GM12878 (cell line): ENCODE results near the gene NAALADL2.

ENCODE experiments used
- CBX5 ChIP-seq: sonication (generic); IDR thresholded peaks from 2 replicates; pipeline ENCODE4 v1.6.1; 2016; ENCODE audit warnings: low read depth, moderate library complexity, mild to moderate bottlenecking, inconsistent platforms
- EP300 ChIP-seq, 2 experiments: fragments of 150-350 bp in 1 of 2; IDR thresholded peaks; 2 replicates each; pipeline ENCODE4 v1.6.1; 2011 to 2012; ENCODE audit warnings: low read depth in 2 of 2, low read length in 2 of 2, borderline replicate concordance in 1 of 2, improper control_type of control experiment in 1 of 2, inconsistent platforms in 1 of 2; ENCODE audit not compliant: control insufficient read depth in 1 of 2
- HCFC1 ChIP-seq: fragments of 150-350 bp; IDR thresholded peaks from 2 replicates; pipeline ENCODE4 v1.6.1; 2014; ENCODE audit warnings: low read length
- SKIL ChIP-seq: fragments of 450-650 bp; IDR thresholded peaks from 2 replicates; pipeline ENCODE4 v1.6.1; 2017; ENCODE audit warnings: mild to moderate bottlenecking, low read depth, inconsistent platforms; ENCODE audit not compliant: poor library complexity, severe bottlenecking
- YY1 ChIP-seq: IDR thresholded peaks from 2 replicates; pipeline ENCODE4 v1.6.1; 2011; ENCODE audit warnings: low read depth, mild to moderate bottlenecking, low read length
- ZNF274 ChIP-seq: IDR thresholded peaks from one replicate; pipeline ENCODE4 v1.8.0; 2011; ENCODE audit not compliant: insufficient read length, insufficient read depth

GRCh38 chr3:175397372-175397771 lies 538.2 kb downstream of the NAALADL2 start:
- TF ChIP-seq EP300 (IDR thresholded peaks at IDR 0.05; ENCODE audit: borderline replicate concordance in 1 of 2, control insufficient read depth in 1 of 2, low read depth in 2 of 2, low read length in 2 of 2) (no peak), YY1 (no peak), SKIL (no peak), HCFC1 (no peak), CBX5 (no peak), ZNF274 (no peak)
